ENCODE measurements around the gene TMEM18. TPM values are rescaled to one million over a fixed set of nuclear protein-coding genes. Genes with fewer than 3 reads are reported as not detected.
"Not testable (repeated sequence)": the region's sequence is repeated elsewhere in the genome, so short reads cannot be mapped to it uniquely, and the experiment has no call there.

The TMEM18 gene
- total RNA-seq, 2 experiments from 2014 or later, result 25.6 to 26.3 TPM

GRCh38 chr2:689237-689636 lies 12.0 kb upstream of the TMEM18 start:
- ATAC-seq (ENCODE audit: poor library complexity) (no peak), DNase-seq (no peak)
- Histone ChIP-seq H3K4me3 (ENCODE audit: low read length) (no peak overlapping the region), H3K9me3 (ENCODE audit: control insufficient read depth in 1 of 2, insufficient read depth in 1 of 2, low read length in 2 of 2) (peaks cover 9 to 15% of the 10 kb centered on the region in 2 experiments), H3K4me1 (ENCODE audit: insufficient read depth, low read length) (no peaks in the 10 kb centered on the region), H3K27ac (ENCODE audit: low read depth in 1 of 2, low read length in 2 of 2) (no peak overlapping the region), H3K36me3 (ENCODE audit: insufficient read depth, low read length) (no peaks in the 10 kb centered on the region), H3K27me3 (ENCODE audit: control insufficient read depth in 1 of 2, insufficient read depth in 2 of 2, low read length in 2 of 2) (no peaks in the 10 kb centered on the region)
- no peak overlapping the region for H3K27ac Mint-ChIP-seq
- peaks cover 6% of the 10 kb centered on the region for H3K9me3 Mint-ChIP-seq
- POLR2A ChIA-PET, result no interaction called here
- no peaks in the 10 kb centered on the region for H3K4me1 Mint-ChIP-seq (ENCODE audit: low read depth)
- TF ChIP-seq CTCF (IDR thresholded peaks at IDR 0.05), result no peak
- peaks cover 20% of the 10 kb centered on the region for H3K27me3 Mint-ChIP-seq
- CTCF ChIA-PET, result interaction anchor here (0.6 kb wide), 1 partner anchor 11 kb away, joined by 4 read pairs; no protein-coding TSS in a partner anchor
- no peaks in the 10 kb centered on the region for H3K36me3 Mint-ChIP-seq (ENCODE audit: low read depth)
- no peak overlapping the region for H3K4me3 Mint-ChIP-seq
- intact Hi-C loops (cut with DNase I, micrococcal nuclease), result no loop called here

GRCh38 chr2:688504-689076 lies 11.4 kb upstream of the TMEM18 start:
- POLR2A ChIA-PET, result no interaction called here
- no peak overlapping the region for H3K27ac Mint-ChIP-seq
- ATAC-seq (ENCODE audit: poor library complexity), result no peak

GRCh38 chr2:685421-685820 lies 8.2 kb upstream of the TMEM18 start:
- Mint-ChIP-seq H3K27ac (no peak overlapping the region), H3K4me1 (ENCODE audit: low read depth) (no peaks in the 10 kb centered on the region), H3K27me3 (peaks cover 17% of the 10 kb centered on the region), H3K4me3 (no peak overlapping the region), H3K9me3 (peaks cover 6% of the 10 kb centered on the region), H3K36me3 (ENCODE audit: low read depth) (no peaks in the 10 kb centered on the region)
- CTCF ChIA-PET, result no interaction called here
- H3K27ac ChIP-seq (ENCODE audit: low read depth in 1 of 2, low read length in 2 of 2), result no peak overlapping the region
- H3K9me3 ChIP-seq (ENCODE audit: control insufficient read depth in 1 of 2, insufficient read depth in 1 of 2, low read length in 2 of 2), result peaks cover 9 to 15% of the 10 kb centered on the region in 2 experiments
- no peaks in the 10 kb centered on the region for H3K36me3 ChIP-seq (ENCODE audit: insufficient read depth, low read length)
- H3K27me3 ChIP-seq (ENCODE audit: control insufficient read depth in 1 of 2, insufficient read depth in 2 of 2, low read length in 2 of 2), result no peaks in the 10 kb centered on the region
- no peaks in the 10 kb centered on the region for H3K4me1 ChIP-seq (ENCODE audit: insufficient read depth, low read length)
- intact Hi-C loops (cut with DNase I, micrococcal nuclease), result no loop called here
- TF ChIP-seq CTCF (IDR thresholded peaks at IDR 0.05), result no peak
- H3K4me3 ChIP-seq (ENCODE audit: low read length), result no peak overlapping the region
- DNase-seq (no peak), ATAC-seq (ENCODE audit: poor library complexity) (no peak)
- POLR2A ChIA-PET, result no interaction called here

More at GRCh38 chr2:688504-689076, 11.4 kb upstream of the TMEM18 start:
- no peak overlapping the region for H3K4me3 ChIP-seq (ENCODE audit: low read length)
- H3K4me1 ChIP-seq (ENCODE audit: insufficient read depth, low read length), result no peaks in the 10 kb centered on the region
- no peak for TF ChIP-seq CTCF (IDR thresholded peaks at IDR 0.05)
- Mint-ChIP-seq H3K4me1 (ENCODE audit: low read depth) (no peaks in the 10 kb centered on the region), H3K36me3 (ENCODE audit: low read depth) (no peaks in the 10 kb centered on the region), H3K9me3 (peaks cover 6% of the 10 kb centered on the region), H3K4me3 (no peak overlapping the region), H3K27me3 (peaks cover 20% of the 10 kb centered on the region)
- H3K27me3 ChIP-seq (ENCODE audit: control insufficient read depth in 1 of 2, insufficient read depth in 2 of 2, low read length in 2 of 2), result no peaks in the 10 kb centered on the region
- CTCF ChIA-PET, result no interaction called here
- H3K9me3 ChIP-seq (ENCODE audit: control insufficient read depth in 1 of 2, insufficient read depth in 1 of 2, low read length in 2 of 2), result peaks cover 9 to 15% of the 10 kb centered on the region in 2 experiments
- no peaks in the 10 kb centered on the region for H3K36me3 ChIP-seq (ENCODE audit: insufficient read depth, low read length)
- intact Hi-C loops (cut with DNase I, micrococcal nuclease), result no loop called here
- no peak for DNase-seq
- no peak overlapping the region for H3K27ac ChIP-seq (ENCODE audit: low read depth in 1 of 2, low read length in 2 of 2)

GRCh38 chr2:684913-685312 lies 7.7 kb upstream of the TMEM18 start:
- H3K27ac ChIP-seq (ENCODE audit: low read depth in 1 of 2, low read length in 2 of 2); POLR2A ChIA-PET; H3K4me1 ChIP-seq (ENCODE audit: insufficient read depth, low read length); H3K36me3 ChIP-seq (ENCODE audit: insufficient read depth, low read length); H3K27me3 ChIP-seq (ENCODE audit: control insufficient read depth in 1 of 2, insufficient read depth in 2 of 2, low read length in 2 of 2); H3K4me3 Mint-ChIP-seq; H3K4me1 Mint-ChIP-seq (ENCODE audit: low read depth); H3K36me3 Mint-ChIP-seq (ENCODE audit: low read depth); CTCF ChIA-PET; ATAC-seq (ENCODE audit: poor library complexity); DNase-seq; H3K4me3 ChIP-seq (ENCODE audit: low read length); intact Hi-C loops (cut with DNase I, micrococcal nuclease); H3K27ac Mint-ChIP-seq; H3K9me3 Mint-ChIP-seq: not testable (repeated sequence)
- peaks cover 12% of the 10 kb centered on the region for H3K27me3 Mint-ChIP-seq
- H3K9me3 ChIP-seq (ENCODE audit: control insufficient read depth in 1 of 2, insufficient read depth in 1 of 2, low read length in 2 of 2), result peaks cover 9 to 15% of the 10 kb centered on the region in 2 experiments
